Hepatocyte (in vitro differentiated cells): ENCODE data around the gene KDM3A. TPM values are rescaled to one million over a fixed set of nuclear protein-coding genes. Genes with fewer than 3 reads are reported as not detected.

ENCODE experiments used
- DNase-seq: peaks from one replicate; pipeline ENCODE4 v3.0.0-alpha.2; 2016; ENCODE audit warnings: low spot score
- H2AFZ ChIP-seq: fragments of 200-600 bp; sonication (generic); 2 replicates; pipeline ENCODE4 v1.6.0; 2016; ENCODE audit warnings: antibody characterized with exemption, mild to moderate bottlenecking
- H3K27ac ChIP-seq: fragments of 200-600 bp; sonication (generic); 2 replicates; pipeline ENCODE4 v1.5.1; 2016; ENCODE audit warnings: mild to moderate bottlenecking
- H3K27me3 ChIP-seq: fragments of 200-600 bp; sonication (generic); 2 replicates; pipeline ENCODE4 v1.6.1; 2016
- H3K36me3 ChIP-seq: fragments of 200-600 bp; sonication (generic); replicated peaks from 2 replicates; pipeline ENCODE4 v1.5.1; 2016; ENCODE audit warnings: low read depth; ENCODE audit not compliant: insufficient read depth
- H3K4me1 ChIP-seq: fragments of 200-600 bp; sonication (generic); 2 replicates; pipeline ENCODE4 v1.5.1; 2016; ENCODE audit warnings: mild to moderate bottlenecking, moderate library complexity; ENCODE audit not compliant: insufficient read depth
- H3K4me2 ChIP-seq: fragments of 200-600 bp; sonication (generic); 2 replicates; pipeline ENCODE4 v1.6.0; 2016
- H3K4me3 ChIP-seq: fragments of 200-600 bp; sonication (generic); 2 replicates; pipeline ENCODE4 v1.5.1; 2016; ENCODE audit warnings: mild to moderate bottlenecking
- H3K79me2 ChIP-seq: fragments of 200-600 bp; sonication (generic); 2 replicates; pipeline ENCODE4 v1.6.0; 2017; ENCODE audit warnings: mild to moderate bottlenecking
- H3K9me2 ChIP-seq: fragments of 200-600 bp; sonication (generic); replicated peaks from 2 replicates; pipeline ENCODE4 v1.6.0; 2017; ENCODE audit warnings: mild to moderate bottlenecking; ENCODE audit not compliant: insufficient read depth
- H3K9me3 ChIP-seq: fragments of 200-600 bp; sonication (generic); 2 replicates; pipeline ENCODE4 v1.5.1; 2016; ENCODE audit warnings: low read depth, mild to moderate bottlenecking
- H4K20me1 ChIP-seq: fragments of 200-600 bp; sonication (generic); 2 replicates; pipeline ENCODE4 v1.6.0; 2016; ENCODE audit warnings: mild to moderate bottlenecking; ENCODE audit not compliant: insufficient read depth, poor library complexity, severe bottlenecking
- CTCF ChIP-seq: fragments of 200-600 bp; sonication (generic); IDR thresholded peaks from 2 replicates; pipeline ENCODE4 v1.5.1; 2016; ENCODE audit warnings: antibody characterized with exemption, mild to moderate bottlenecking; ENCODE audit not compliant: poor library complexity
- EZH2 ChIP-seq: fragments of 200-600 bp; sonication (generic); IDR thresholded peaks from 2 replicates; pipeline ENCODE4 v1.6.1; 2016; ENCODE audit warnings: antibody characterized with exemption, mild to moderate bottlenecking, borderline replicate concordance
- EZH2phosphoT487 ChIP-seq: fragments of 200-600 bp; sonication (generic); IDR thresholded peaks from one replicate; pipeline ENCODE4 v1.6.1; 2018; ENCODE audit warnings: antibody characterized with exemption, mild to moderate bottlenecking, low read depth, moderate library complexity; ENCODE audit not compliant: unreplicated experiment, severe bottlenecking
- WGBS: methylation state at CpG from one replicate; pipeline ENCODE4 v1.1.6; 2016; ENCODE audit warnings: low lambda C conversion rate; ENCODE audit errors: missing lambda C conversion rate; 5-methylcytosine and 5-hydroxymethylcytosine counted together
- polyA plus RNA-seq: library from polyadenylated mRNA; unstranded; fragments of >200 nt; fragmentation: Nextera tagmentation; extraction: Ambion mirVana; gene quantifications from 2 replicates; pipeline ENCODE4 v1.2.1, GENCODE V29; 2016
- total RNA-seq: library from RNA; depleted of rRNA; stranded (reverse); fragments of >200 nt; gene quantifications from 2 replicates; pipeline ENCODE4 v1.2.3, GENCODE V29; 2014

Gene KDM3A
- total and polyA plus RNA-seq, 2 experiments from 2014 or later, result 13.8 to 37.5 TPM

GRCh38 chr2:86471637-86472036 lies 30.5 kb downstream of the KDM3A start:
- Histone ChIP-seq H3K4me3 (no peak overlapping the region), H3K9me2 (no peaks in the 10 kb centered on the region), H3K27me3 (no peaks in the 10 kb centered on the region), H3K79me2 (peaks cover 2% of the 10 kb centered on the region), H3K27ac (no peak overlapping the region), H3K36me3 (peaks cover 3% of the 10 kb centered on the region), H3K4me2 (no peak overlapping the region), H3K9me3 (no peaks in the 10 kb centered on the region), H3K4me1 (no peaks in the 10 kb centered on the region), H4K20me1 (peaks cover 2% of the 10 kb centered on the region), H2AFZ (no peak overlapping the region)
- no peak for DNase-seq
- TF ChIP-seq EZH2phosphoT487 (no peak), CTCF (no peak), EZH2 (no peak)
- WGBS, result 95% methylated on average over 6 of the region's 6 CpGs

GRCh38 chr2:86476092-86476491 lies 34.9 kb downstream of the KDM3A start:
- Histone ChIP-seq H3K27ac (no peak overlapping the region), H2AFZ (no peak overlapping the region), H3K79me2 (peaks cover 2% of the 10 kb centered on the region), H3K27me3 (no peaks in the 10 kb centered on the region), H3K4me3 (no peak overlapping the region), H3K9me3 (no peaks in the 10 kb centered on the region), H3K4me1 (no peaks in the 10 kb centered on the region), H3K4me2 (no peak overlapping the region), H3K36me3 (peaks cover 5% of the 10 kb centered on the region), H4K20me1 (peaks cover 7% of the 10 kb centered on the region), H3K9me2 (no peaks in the 10 kb centered on the region)
- no peak for DNase-seq
- TF ChIP-seq EZH2phosphoT487 (no peak), EZH2 (no peak), CTCF (no peak)

- Histone ChIP-seq H3K9me2 (no peaks in the 10 kb centered on the region), H3K27ac (no peak overlapping the region), H4K20me1 (peaks cover 7% of the 10 kb centered on the region), H3K36me3 (peaks cover 9% of the 10 kb centered on the region), H3K4me1 (no peaks in the 10 kb centered on the region), H3K27me3 (no peaks in the 10 kb centered on the region), H3K4me2 (no peak overlapping the region), H3K79me2 (peaks cover 2% of the 10 kb centered on the region), H3K4me3 (no peak overlapping the region), H3K9me3 (no peaks in the 10 kb centered on the region), H2AFZ (no peak overlapping the region)
- no peak for DNase-seq
- TF ChIP-seq EZH2phosphoT487, result no peak
- TF ChIP-seq EZH2, result no peak
- no peak for TF ChIP-seq CTCF
- 81% methylated on average over 3 of the region's 3 CpGs for WGBS
These were observed 35.7 kb downstream of the KDM3A start for GRCh38 chr2:86476918-86477317.

- H2AFZ ChIP-seq, result no peak overlapping the region
- H3K27me3 ChIP-seq, result no peaks in the 10 kb centered on the region
- no peaks in the 10 kb centered on the region for H3K9me2 ChIP-seq
- H3K79me2 ChIP-seq, result peaks cover 2% of the 10 kb centered on the region
- no peaks in the 10 kb centered on the region for H3K4me1 ChIP-seq
- TF ChIP-seq EZH2phosphoT487 (no peak), EZH2 (no peak), CTCF (no peak)
- no peak overlapping the region for H3K4me2 ChIP-seq
- peaks cover 7% of the 10 kb centered on the region for H4K20me1 ChIP-seq
- DNase-seq, result no peak
- H3K4me3 ChIP-seq, result no peak overlapping the region
- H3K9me3 ChIP-seq, result no peaks in the 10 kb centered on the region
- peaks cover 13% of the 10 kb centered on the region for H3K36me3 ChIP-seq
- no peak overlapping the region for H3K27ac ChIP-seq
These were observed 36.2 kb downstream of the KDM3A start for GRCh38 chr2:86477349-86477748.
